ENCODE data around the gene ZNF808.
"Not testable (repeated sequence)": the region's sequence is repeated elsewhere in the genome, so short reads cannot be mapped to it uniquely, and the experiment has no call there.

ZNF808 gene

DNA sequence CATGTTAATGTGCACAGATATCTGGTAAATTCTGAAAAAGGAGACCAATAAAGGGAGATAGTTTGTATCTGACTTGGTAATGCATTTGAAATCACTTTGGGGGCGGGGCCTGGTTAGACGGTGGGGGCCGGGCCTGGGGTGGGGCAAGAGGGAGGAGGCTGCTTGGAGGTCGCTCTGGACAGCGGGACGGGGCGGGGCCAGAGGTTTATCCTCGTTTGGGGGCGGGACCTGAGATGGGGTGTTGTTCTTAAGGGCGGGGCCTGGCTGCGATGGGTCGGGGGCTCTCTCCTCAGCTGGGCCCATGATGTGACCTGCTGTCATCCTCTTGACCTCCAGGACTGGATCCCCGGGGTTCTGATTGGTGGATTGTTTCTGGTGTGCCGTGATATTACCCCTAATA is 4.9 kb upstream of the ZNF808 start:
- no peak for DNase-seq (ENCODE audit: extremely low spot score)
- POLR2A ChIA-PET: no interaction called here
- TF ChIP-seq BHLHE40 (IDR thresholded peaks at IDR 0.05; ENCODE audit: borderline replicate concordance) (no peak), LEF1 (IDR thresholded peaks at IDR 0.05; ENCODE audit: borderline replicate concordance) (no peak), TARDBP (IDR thresholded peaks at IDR 0.05) (no peak), FOXA1 (IDR thresholded peaks at IDR 0.05) (no peak), ZNF384 (IDR thresholded peaks at IDR 0.05) (no peak), NFRKB (IDR thresholded peaks at IDR 0.05) (no peak), L3MBTL2 (conservative IDR thresholded peaks at IDR 0.05) (no peak), CTBP1 (IDR thresholded peaks at IDR 0.05; ENCODE audit: borderline replicate concordance) (no peak), FOXM1 (IDR thresholded peaks at IDR 0.05; ENCODE audit: borderline replicate concordance) (no peak), ELF4 (IDR thresholded peaks at IDR 0.05) (no peak), ARNT (IDR thresholded peaks at IDR 0.05) (no peak), SUZ12 (IDR thresholded peaks at IDR 0.05) (no peak), FOXK2 (IDR thresholded peaks at IDR 0.05) (no peak), PKNOX1 (IDR thresholded peaks at IDR 0.05) (no peak), SP1 (IDR thresholded peaks at IDR 0.05) (no peak)
- CTCF ChIA-PET: interaction anchor here (0.6 kb wide), 1 partner anchor 137 kb away, joined by 4 read pairs; no protein-coding TSS in a partner anchor

DNA sequence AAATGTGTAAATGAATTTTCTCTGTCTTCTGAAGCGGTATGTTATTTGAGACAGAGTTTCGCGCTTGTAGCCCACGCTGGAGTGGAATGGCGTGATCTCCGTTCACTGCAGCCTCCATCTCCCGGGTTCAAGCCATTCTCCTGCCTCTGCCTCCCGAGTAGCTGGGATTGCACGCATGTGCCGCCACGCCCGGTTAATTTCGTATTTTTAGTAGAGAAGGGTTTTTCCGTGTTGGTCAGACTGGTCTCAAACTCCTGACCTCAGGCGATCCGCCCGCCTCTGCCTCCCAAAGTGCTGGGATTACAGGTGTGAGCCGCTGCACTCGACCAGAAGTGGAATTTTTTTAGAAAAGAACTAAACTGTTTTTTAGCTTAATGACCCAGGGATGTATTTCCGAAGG is 3.4 kb upstream of the ZNF808 start:
- TF ChIP-seq TARDBP (IDR thresholded peaks at IDR 0.05): no peak
- no peak for TF ChIP-seq ARNT (IDR thresholded peaks at IDR 0.05)
- TF ChIP-seq LEF1 (IDR thresholded peaks at IDR 0.05; ENCODE audit: borderline replicate concordance): no peak
- no peak for TF ChIP-seq ELF4 (IDR thresholded peaks at IDR 0.05)
- TF ChIP-seq FOXA1 (IDR thresholded peaks at IDR 0.05): no peak
- DNase-seq (ENCODE audit: extremely low spot score): no peak
- POLR2A ChIA-PET: no interaction called here

GRCh38 chr19:52527956-52528351 is 486 bp downstream of the ZNF808 start:
- CTCF ChIA-PET: no interaction called here

More for the DNA sequence above, 3.4 kb upstream of the ZNF808 start:
- CTCF ChIA-PET: no interaction called here

GRCh38 chr19:52532480-52532879 is 5.0 kb downstream of the ZNF808 start:
- ChIA-PET CTCF (no interaction called here), POLR2A (no interaction called here)
- TF ChIP-seq SUZ12 (IDR thresholded peaks at IDR 0.05) (no peak), NFRKB (IDR thresholded peaks at IDR 0.05) (no peak), PKNOX1 (IDR thresholded peaks at IDR 0.05) (no peak), ELF4 (IDR thresholded peaks at IDR 0.05) (no peak), FOXA1 (IDR thresholded peaks at IDR 0.05) (no peak), CTBP1 (IDR thresholded peaks at IDR 0.05; ENCODE audit: borderline replicate concordance) (no peak), TARDBP (IDR thresholded peaks at IDR 0.05) (no peak), BHLHE40 (IDR thresholded peaks at IDR 0.05; ENCODE audit: borderline replicate concordance) (no peak)
- no peak for DNase-seq (ENCODE audit: extremely low spot score)

More at GRCh38 chr19:52527956-52528351, 486 bp downstream of the ZNF808 start:
- TF ChIP-seq CTBP1 (IDR thresholded peaks at IDR 0.05; ENCODE audit: borderline replicate concordance) (no peak), HDGF (IDR thresholded peaks at IDR 0.05; ENCODE audit: borderline replicate concordance) (no peak), FOXK2 (IDR thresholded peaks at IDR 0.05) (no peak)
- DNase-seq (ENCODE audit: extremely low spot score): no peak
- POLR2A ChIA-PET: no interaction called here

DNA sequence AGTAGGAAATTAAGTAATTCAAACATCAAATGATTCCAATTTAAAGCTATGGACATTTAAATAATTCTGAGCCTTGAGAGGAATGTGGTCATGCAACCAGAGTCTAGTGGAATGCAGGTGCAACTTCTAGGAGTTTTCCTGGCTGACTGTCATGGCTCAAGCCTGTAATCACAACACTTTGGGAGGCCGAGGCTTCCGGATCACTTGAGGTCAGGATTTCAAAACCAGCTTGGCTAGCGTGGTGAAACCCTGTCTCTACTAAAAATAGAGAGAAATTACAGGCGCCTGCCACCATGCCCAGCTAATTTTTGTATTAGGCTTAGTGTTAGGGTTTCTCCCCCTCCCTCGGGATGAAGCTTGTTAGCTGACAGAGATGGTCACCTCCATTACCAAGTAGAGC is 6.4 kb downstream of the ZNF808 start:
- POLR2A ChIA-PET: no interaction called here
- DNase-seq (ENCODE audit: extremely low spot score): no peak
- CTCF ChIA-PET: no interaction called here
- TF ChIP-seq ZNF384 (IDR thresholded peaks at IDR 0.05): no peak
- no peak for TF ChIP-seq ARNT (IDR thresholded peaks at IDR 0.05)
- no peak for TF ChIP-seq FOXK2 (IDR thresholded peaks at IDR 0.05)
- TF ChIP-seq NFRKB (IDR thresholded peaks at IDR 0.05): no peak
- no peak for TF ChIP-seq BHLHE40 (IDR thresholded peaks at IDR 0.05; ENCODE audit: borderline replicate concordance)
- TF ChIP-seq L3MBTL2 (conservative IDR thresholded peaks at IDR 0.05): no peak
- no peak for TF ChIP-seq SP1 (IDR thresholded peaks at IDR 0.05)
- no peak for TF ChIP-seq CTBP1 (IDR thresholded peaks at IDR 0.05; ENCODE audit: borderline replicate concordance)
- TF ChIP-seq ELF4 (IDR thresholded peaks at IDR 0.05): no peak
- TF ChIP-seq FOXA1 (IDR thresholded peaks at IDR 0.05): no peak

DNA sequence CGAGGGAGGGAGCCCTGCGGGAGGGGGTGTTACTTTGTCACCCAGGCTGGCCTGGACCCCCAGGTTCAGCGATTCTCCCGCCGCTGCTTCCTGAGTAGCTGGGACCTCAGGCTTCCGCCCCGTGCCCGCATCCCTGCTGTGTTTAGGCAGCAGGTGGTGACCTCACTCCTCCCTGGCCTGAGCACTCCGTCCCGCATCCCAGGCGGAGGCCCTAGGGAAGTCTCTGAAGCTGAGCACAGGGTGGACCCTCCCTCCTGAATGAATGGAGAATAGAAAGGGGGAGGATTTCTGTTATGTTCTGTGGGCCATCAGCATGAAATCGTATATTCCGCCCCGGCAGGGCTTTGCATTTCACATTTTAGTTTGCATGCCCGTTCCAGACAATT is 7.9 kb downstream of the ZNF808 start:
- POLR2A ChIA-PET; CTCF ChIA-PET; DNase-seq (ENCODE audit: extremely low spot score): not testable (repeated sequence)

DNA sequence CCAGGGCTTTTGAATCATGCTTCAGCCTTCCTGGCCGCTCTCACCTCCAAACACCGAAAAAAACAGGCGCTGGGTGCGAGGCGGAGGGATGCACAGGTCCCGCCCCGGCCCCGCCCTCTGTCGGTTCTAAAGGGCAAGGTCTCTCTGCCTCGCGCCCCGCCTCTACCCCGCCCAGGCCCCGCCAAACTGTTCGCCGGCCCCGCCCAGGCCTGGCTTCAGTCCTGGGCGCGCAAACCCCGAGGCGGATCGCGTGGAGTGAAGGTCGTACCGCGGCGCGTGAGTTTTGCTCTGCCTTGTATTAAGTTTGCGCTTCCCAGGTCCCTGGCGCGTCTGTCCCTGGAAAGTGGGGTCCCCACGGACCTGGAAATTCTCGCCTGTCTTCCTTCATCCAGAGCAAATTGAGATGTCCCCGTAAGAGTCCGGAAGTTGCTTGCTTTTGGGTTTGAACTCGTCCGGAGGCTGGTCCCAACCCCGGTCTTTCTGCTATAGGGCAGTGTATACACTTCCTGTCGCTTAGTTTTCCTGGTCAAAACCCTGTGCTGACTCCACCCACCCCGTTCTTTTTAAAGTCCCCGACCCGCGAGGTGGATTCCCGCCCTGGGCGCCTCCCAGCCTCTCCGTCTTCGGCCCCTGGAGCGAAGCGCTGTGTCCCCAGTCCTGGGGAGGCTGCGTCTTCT is 8.4 kb downstream of the ZNF808 start:
- CTCF ChIA-PET: no interaction called here
- DNase-seq (ENCODE audit: extremely low spot score): no peak
- no peak for TF ChIP-seq ARNT (IDR thresholded peaks at IDR 0.05)
- TF ChIP-seq SP1 (IDR thresholded peaks at IDR 0.05): no peak
- no peak for TF ChIP-seq FOXK2 (IDR thresholded peaks at IDR 0.05)
- TF ChIP-seq CTBP1 (IDR thresholded peaks at IDR 0.05; ENCODE audit: borderline replicate concordance): no peak
- no peak for TF ChIP-seq ELF4 (IDR thresholded peaks at IDR 0.05)
- TF ChIP-seq TARDBP (IDR thresholded peaks at IDR 0.05): no peak
- TF ChIP-seq PKNOX1 (IDR thresholded peaks at IDR 0.05): no peak
- no peak for TF ChIP-seq FOXA1 (IDR thresholded peaks at IDR 0.05)
- TF ChIP-seq L3MBTL2 (conservative IDR thresholded peaks at IDR 0.05): no peak
- no peak for TF ChIP-seq LEF1 (IDR thresholded peaks at IDR 0.05; ENCODE audit: borderline replicate concordance)
- TF ChIP-seq ZNF384 (IDR thresholded peaks at IDR 0.05): no peak
- no peak for TF ChIP-seq HDGF (IDR thresholded peaks at IDR 0.05; ENCODE audit: borderline replicate concordance)
- no peak for TF ChIP-seq FOXM1 (IDR thresholded peaks at IDR 0.05; ENCODE audit: borderline replicate concordance)
- TF ChIP-seq NFRKB (IDR thresholded peaks at IDR 0.05): no peak
- TF ChIP-seq BHLHE40 (IDR thresholded peaks at IDR 0.05; ENCODE audit: borderline replicate concordance): no peak
- no peak for TF ChIP-seq SUZ12 (IDR thresholded peaks at IDR 0.05)
- POLR2A ChIA-PET: no interaction called here

All from HEK293T (cell line).